SK-N-SH treated with all-trans-retinoic acid at 6 μM for 48 hours (cell line): ENCODE results near the gene ALDH1A2.

Experiments
- ATAC-seq: fragments of 200-7000 bp; cut with Tn5 transposase; 3 replicates; pipeline ENCODE4 v1.9.1; 2020; ENCODE audit warnings: mild to moderate bottlenecking, moderate library complexity
- ARNTL ChIP-seq: fragments of 450-650 bp; formaldehyde crosslinking; IDR thresholded peaks from 2 replicates; pipeline ENCODE4 v1.5.0; 2020; ENCODE audit warnings: low read depth, mild to moderate bottlenecking, moderate library complexity, borderline replicate concordance
- BACH2 ChIP-seq: fragments of 250-450 bp; sonication (Bioruptor Pico); IDR thresholded peaks from 2 replicates; pipeline ENCODE4 v1.9.0; 2021; ENCODE audit warnings: mild to moderate bottlenecking, borderline replicate concordance
- CREB5 ChIP-seq: fragments of 250-450 bp; sonication (Bioruptor Pico); IDR thresholded peaks from 2 replicates; pipeline ENCODE4 v1.5.1; 2020; ENCODE audit warnings: low read depth, mild to moderate bottlenecking, moderate library complexity
- CSDC2 ChIP-seq: fragments of 250-450 bp; sonication (Bioruptor Pico); IDR thresholded peaks from 2 replicates; pipeline ENCODE4 v1.5.0; 2020; ENCODE audit warnings: mild to moderate bottlenecking, moderate library complexity
- CSRNP3 ChIP-seq: fragments of 250-450 bp; sonication (Bioruptor Pico); IDR thresholded peaks from 2 replicates; pipeline ENCODE4 v1.5.1; 2021; ENCODE audit warnings: mild to moderate bottlenecking, moderate library complexity
- ESRRG ChIP-seq: fragments of 250-450 bp; sonication (Bioruptor Pico); IDR thresholded peaks from 2 replicates; pipeline ENCODE4 v1.6.1; 2021; ENCODE audit warnings: mild to moderate bottlenecking
- ISL1 ChIP-seq: fragments of 250-450 bp; sonication (Bioruptor Pico); IDR thresholded peaks from 2 replicates; pipeline ENCODE4 v2.1.2; 2022; ENCODE audit warnings: mild to moderate bottlenecking, moderate library complexity
- OSR1 ChIP-seq: fragments of 250-450 bp; sonication (Bioruptor Pico); IDR thresholded peaks from 2 replicates; pipeline ENCODE4 v1.8.0; 2022; ENCODE audit warnings: moderate library complexity, mild to moderate bottlenecking, inconsistent platforms
- POU6F1 ChIP-seq: fragments of 250-450 bp; sonication (Bioruptor Pico); IDR thresholded peaks from 2 replicates; pipeline ENCODE4 v1.8.0; 2021; ENCODE audit warnings: low read depth, mild to moderate bottlenecking, moderate library complexity, borderline replicate concordance
- PPARA ChIP-seq: fragments of 250-450 bp; sonication (Bioruptor Pico); IDR thresholded peaks from 2 replicates; pipeline ENCODE4 v1.5.0; 2020; ENCODE audit warnings: mild to moderate bottlenecking, borderline replicate concordance
- RARB ChIP-seq: fragments of 250-450 bp; sonication (Bioruptor Pico); IDR thresholded peaks from 2 replicates; pipeline ENCODE4 v1.8.0; 2021; ENCODE audit warnings: mild to moderate bottlenecking, moderate library complexity
- SNAI2 ChIP-seq: fragments of 250-450 bp; sonication (Bioruptor Pico); IDR thresholded peaks from 2 replicates; pipeline ENCODE4 v1.5.0; 2020; ENCODE audit warnings: mild to moderate bottlenecking, moderate library complexity
- TCF4 ChIP-seq: fragments of 250-450 bp; sonication (Bioruptor Pico); IDR thresholded peaks from 2 replicates; pipeline ENCODE4 v1.8.0; 2021; ENCODE audit warnings: mild to moderate bottlenecking, moderate library complexity, borderline replicate concordance
- TOX ChIP-seq: fragments of 250-450 bp; sonication (Bioruptor Pico); IDR thresholded peaks from 2 replicates; pipeline ENCODE4 v1.8.0; 2021; ENCODE audit warnings: mild to moderate bottlenecking, moderate library complexity, borderline replicate concordance
- TSHZ2 ChIP-seq: fragments of 250-450 bp; sonication (Bioruptor Pico); IDR thresholded peaks from 2 replicates; pipeline ENCODE4 v1.5.0; 2020; ENCODE audit warnings: mild to moderate bottlenecking, moderate library complexity
- ZC3H10 ChIP-seq: fragments of 250-450 bp; sonication (Bioruptor Pico); IDR thresholded peaks from 2 replicates; pipeline ENCODE4 v1.5.1; 2021; ENCODE audit warnings: mild to moderate bottlenecking, moderate library complexity
- ZFP3 ChIP-seq: fragments of 250-450 bp; sonication (Bioruptor Pico); IDR thresholded peaks from 2 replicates; pipeline ENCODE4 v1.5.0; 2020; ENCODE audit warnings: mild to moderate bottlenecking, moderate library complexity
- ZFP30 ChIP-seq: fragments of 450-650 bp; formaldehyde crosslinking; IDR thresholded peaks from 2 replicates; pipeline ENCODE4 v1.5.0; 2022; ENCODE audit warnings: mild to moderate bottlenecking, moderate library complexity
- ZNF565 ChIP-seq: fragments of 450-650 bp; formaldehyde crosslinking; conservative IDR thresholded peaks from 2 replicates; pipeline ENCODE4 v1.5.0; 2020; ENCODE audit warnings: low read depth, mild to moderate bottlenecking, moderate library complexity
- ZNF70 ChIP-seq: fragments of 450-650 bp; formaldehyde crosslinking; IDR thresholded peaks from 2 replicates; pipeline ENCODE4 v1.5.0; 2020; ENCODE audit warnings: mild to moderate bottlenecking, moderate library complexity
- ZNF8 ChIP-seq: fragments of 450-650 bp; formaldehyde crosslinking; IDR thresholded peaks from 2 replicates; pipeline ENCODE4 v1.5.0; 2020; ENCODE audit warnings: mild to moderate bottlenecking, moderate library complexity

The ALDH1A2 gene

GRCh38 chr15:57945616-57946015 is 119.9 kb downstream of the ALDH1A2 start:
- TF ChIP-seq ZNF8 (CRISPR knock-in tag) (no peak), ZNF565 (CRISPR knock-in tag) (no peak), CREB5 (CRISPR knock-in tag) (no peak), PPARA (no peak), CSDC2 (CRISPR knock-in tag) (no peak), SNAI2 (CRISPR knock-in tag) (no peak), CSRNP3 (no peak), ISL1 (no peak), OSR1 (CRISPR knock-in tag) (no peak)
- ATAC-seq = no peak

- TF ChIP-seq ZFP3 = no peak
Observed at GRCh38 chr15:57943754-57944420, 121.6 kb downstream of the ALDH1A2 start.

GRCh38 chr15:57943171-57943570 is 122.3 kb downstream of the ALDH1A2 start:
- ATAC-seq = no peak
- TF ChIP-seq ZFP30 (CRISPR knock-in tag) (no peak), SNAI2 (CRISPR knock-in tag) (no peak), POU6F1 (no peak), BACH2 (CRISPR knock-in tag) (no peak), ESRRG (CRISPR knock-in tag) (no peak), ZNF70 (no peak), CSDC2 (CRISPR knock-in tag) (no peak), TSHZ2 (no peak)

More at GRCh38 chr15:57943754-57944420, 121.6 kb downstream of the ALDH1A2 start:
- no peak for ATAC-seq

- no peak for ATAC-seq
- TF ChIP-seq ZNF70 = no peak
Observed at GRCh38 chr15:57941816-57942215, 123.7 kb downstream of the ALDH1A2 start.

- ATAC-seq = no peak
- TF ChIP-seq CREB5 (CRISPR knock-in tag) (no peak), CSRNP3 (no peak), ZNF8 (CRISPR knock-in tag) (no peak), ZFP3 (no peak), BACH2 (CRISPR knock-in tag) (no peak), ARNTL (no peak), TSHZ2 (no peak), ZNF565 (CRISPR knock-in tag) (no peak), SNAI2 (CRISPR knock-in tag) (no peak), ESRRG (CRISPR knock-in tag) (no peak), ISL1 (no peak), ZNF70 (no peak), CSDC2 (CRISPR knock-in tag) (no peak), ZFP30 (CRISPR knock-in tag) (no peak), TOX (CRISPR knock-in tag) (no peak), RARB (CRISPR knock-in tag) (no peak), ZC3H10 (CRISPR knock-in tag) (no peak), TCF4 (no peak)
Observed at GRCh38 chr15:57932348-57932747, 133.2 kb downstream of the ALDH1A2 start.
